ENCODE results near the gene HSD11B1. TPM values are rescaled to one million over a fixed set of nuclear protein-coding genes. Genes with fewer than 3 reads are reported as not detected.

The HSD11B1 gene
- total RNA-seq, 2 donors from 2014 or later: 3.7 to 17.2 TPM

DNA sequence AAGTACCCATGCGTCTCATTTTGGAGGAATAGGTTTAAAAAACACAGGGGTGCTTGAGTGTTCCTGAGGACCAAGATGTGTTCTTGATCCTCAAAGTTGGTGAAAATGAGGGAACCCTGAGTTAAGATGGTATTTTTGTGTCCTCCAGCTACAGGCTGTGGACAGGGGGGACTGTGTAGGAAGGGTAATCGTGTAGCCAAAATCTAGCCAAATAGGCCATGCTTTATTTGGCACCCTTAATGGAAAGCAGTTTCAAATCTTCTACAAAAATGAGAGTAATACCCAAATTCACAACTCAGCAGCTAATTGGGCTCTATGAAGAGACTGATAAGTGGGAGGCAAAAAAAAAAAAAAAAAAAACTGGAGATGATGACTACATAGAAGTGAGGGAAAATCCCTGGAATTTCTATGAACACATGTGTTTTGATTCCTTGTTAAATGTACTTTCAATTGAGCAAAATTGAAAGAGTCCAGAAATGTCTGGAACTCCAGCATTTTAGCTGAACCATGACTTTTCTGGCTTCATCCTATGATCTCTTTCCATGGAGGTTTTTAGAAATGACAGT, 470 bp downstream of the HSD11B1 start:
- Histone ChIP-seq H3K4me3 (no peak overlapping the region), H3K9me3 (no peaks in the 10 kb centered on the region), H3K27me3 (no peaks in the 10 kb centered on the region), H3K36me3 (no peaks in the 10 kb centered on the region), H3K4me1 (peaks cover 0 to 15% of the 10 kb centered on the region in 2 donors), H3K27ac (peak overlapping the region; percentile 16 to 69)
- DNase-seq (ENCODE audit: low spot score): no peak
- TF ChIP-seq, protein P1, sequence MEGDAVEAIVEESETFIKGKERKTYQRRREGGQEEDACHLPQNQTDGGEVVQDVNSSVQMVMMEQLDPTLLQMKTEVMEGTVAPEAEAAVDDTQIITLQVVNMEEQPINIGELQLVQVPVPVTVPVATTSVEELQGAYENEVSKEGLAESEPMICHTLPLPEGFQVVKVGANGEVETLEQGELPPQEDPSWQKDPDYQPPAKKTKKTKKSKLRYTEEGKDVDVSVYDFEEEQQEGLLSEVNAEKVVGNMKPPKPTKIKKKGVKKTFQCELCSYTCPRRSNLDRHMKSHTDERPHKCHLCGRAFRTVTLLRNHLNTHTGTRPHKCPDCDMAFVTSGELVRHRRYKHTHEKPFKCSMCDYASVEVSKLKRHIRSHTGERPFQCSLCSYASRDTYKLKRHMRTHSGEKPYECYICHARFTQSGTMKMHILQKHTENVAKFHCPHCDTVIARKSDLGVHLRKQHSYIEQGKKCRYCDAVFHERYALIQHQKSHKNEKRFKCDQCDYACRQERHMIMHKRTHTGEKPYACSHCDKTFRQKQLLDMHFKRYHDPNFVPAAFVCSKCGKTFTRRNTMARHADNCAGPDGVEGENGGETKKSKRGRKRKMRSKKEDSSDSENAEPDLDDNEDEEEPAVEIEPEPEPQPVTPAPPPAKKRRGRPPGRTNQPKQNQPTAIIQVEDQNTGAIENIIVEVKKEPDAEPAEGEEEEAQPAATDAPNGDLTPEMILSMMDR (IDR thresholded peaks at IDR 0.05): no peak

DNA sequence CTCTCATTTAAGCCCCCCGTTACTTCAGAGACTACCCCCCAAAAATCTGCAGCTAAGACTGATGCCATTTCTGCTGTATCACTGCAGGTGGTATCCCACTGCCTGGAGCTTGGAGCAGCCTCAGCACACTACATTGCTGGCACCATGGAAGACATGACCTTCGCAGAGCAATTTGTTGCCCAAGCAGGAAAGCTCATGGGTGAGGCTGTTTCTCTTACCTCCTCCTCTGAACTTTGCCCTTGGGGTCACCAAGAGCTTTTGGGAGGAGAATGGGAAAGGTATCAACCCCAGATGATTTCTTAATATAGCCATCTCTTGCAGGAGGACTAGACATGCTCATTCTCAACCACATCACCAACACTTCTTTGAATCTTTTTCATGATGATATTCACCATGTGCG, 2.0 kb downstream of the HSD11B1 start:
- no peak overlapping the region for H3K27ac ChIP-seq
- H3K27me3 ChIP-seq: no peaks in the 10 kb centered on the region
- H3K36me3 ChIP-seq: no peaks in the 10 kb centered on the region
- peaks cover 0 to 15% of the 10 kb centered on the region in 2 donors for H3K4me1 ChIP-seq
- DNase-seq (ENCODE audit: low spot score): no peak
- H3K9me3 ChIP-seq: no peaks in the 10 kb centered on the region
- TF ChIP-seq, protein P1 (IDR thresholded peaks at IDR 0.05): no peak
- no peak overlapping the region for H3K4me3 ChIP-seq

DNA sequence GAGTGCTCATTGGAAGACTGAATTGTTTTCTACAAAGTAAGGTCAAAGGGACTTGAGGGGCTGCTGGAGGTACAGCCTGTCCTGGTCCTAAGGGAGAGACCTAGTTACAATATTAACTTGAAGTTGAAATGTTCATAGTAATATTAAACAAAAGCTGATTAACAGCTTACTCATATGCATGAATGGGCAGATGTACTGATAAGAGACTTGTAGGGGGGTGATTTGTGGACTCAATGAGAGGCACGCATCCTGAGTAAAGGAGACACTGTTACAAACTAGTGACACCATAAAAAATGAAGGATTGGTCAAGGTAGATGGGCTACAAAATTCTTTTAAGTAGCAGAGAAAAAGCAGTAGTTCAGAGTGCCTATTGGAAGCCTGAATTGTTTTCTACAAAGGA, 2.7 kb downstream of the HSD11B1 start:
- Histone ChIP-seq H3K4me3 (no peak overlapping the region), H3K36me3 (no peaks in the 10 kb centered on the region), H3K27me3 (no peaks in the 10 kb centered on the region), H3K4me1 (peaks cover 0 to 15% of the 10 kb centered on the region in 2 donors), H3K27ac (no peak overlapping the region), H3K9me3 (no peaks in the 10 kb centered on the region)
- DNase-seq (ENCODE audit: low spot score): no peak
- TF ChIP-seq, protein P1 (IDR thresholded peaks at IDR 0.05): no peak

DNA sequence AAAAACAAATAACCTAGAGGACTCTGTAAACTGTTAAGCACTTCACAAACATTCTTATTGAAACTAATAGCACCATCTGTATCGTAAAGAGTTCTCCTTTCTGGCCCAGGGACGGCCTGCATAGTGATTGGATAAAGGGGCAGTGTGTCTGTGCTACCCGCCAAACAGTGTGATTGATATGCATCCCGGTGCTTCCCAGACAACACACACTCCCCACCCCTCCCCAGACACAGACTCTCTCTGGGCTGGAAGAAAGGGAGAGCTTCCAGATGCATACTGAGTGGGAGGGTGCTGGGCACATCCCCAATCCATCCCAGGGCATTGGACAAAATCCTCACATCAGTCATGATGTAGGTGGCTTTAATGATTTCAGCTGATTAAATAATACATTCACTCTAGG, 3.7 kb downstream of the HSD11B1 start:
- DNase-seq (ENCODE audit: low spot score): no peak
- Histone ChIP-seq H3K9me3 (no peaks in the 10 kb centered on the region), H3K4me3 (no peak overlapping the region), H3K36me3 (no peaks in the 10 kb centered on the region), H3K27me3 (no peaks in the 10 kb centered on the region), H3K4me1 (peaks cover 0 to 15% of the 10 kb centered on the region in 2 donors), H3K27ac (no peak overlapping the region)
- TF ChIP-seq, protein P1 (IDR thresholded peaks at IDR 0.05): no peak

DNA sequence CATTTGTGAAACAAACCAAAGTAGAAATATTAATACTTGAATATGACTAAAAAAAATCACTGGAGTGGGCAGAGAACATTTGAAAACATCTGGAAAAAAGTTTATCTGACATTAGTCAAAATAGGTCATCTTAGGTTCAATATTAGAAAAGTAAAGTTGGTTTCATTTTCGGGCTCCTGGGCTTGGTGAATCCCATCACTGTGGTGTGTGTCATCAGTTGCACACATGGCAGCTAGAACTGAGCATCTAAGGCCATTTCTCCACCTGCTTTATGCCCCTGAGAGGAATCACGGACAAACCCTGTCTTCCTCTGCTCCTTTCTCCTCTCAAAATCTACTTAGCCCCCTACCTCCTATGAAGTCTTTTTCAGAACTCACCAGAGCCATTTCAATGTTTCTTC, 5.4 kb downstream of the HSD11B1 start:
- TF ChIP-seq, protein P1 (IDR thresholded peaks at IDR 0.05): no peak
- H3K4me1 ChIP-seq: no peaks in the 10 kb centered on the region
- H3K4me3 ChIP-seq: no peak overlapping the region
- no peaks in the 10 kb centered on the region for H3K9me3 ChIP-seq
- H3K36me3 ChIP-seq: no peaks in the 10 kb centered on the region
- H3K27ac ChIP-seq: no peak overlapping the region
- no peaks in the 10 kb centered on the region for H3K27me3 ChIP-seq
- DNase-seq (ENCODE audit: low spot score): no peak

DNA sequence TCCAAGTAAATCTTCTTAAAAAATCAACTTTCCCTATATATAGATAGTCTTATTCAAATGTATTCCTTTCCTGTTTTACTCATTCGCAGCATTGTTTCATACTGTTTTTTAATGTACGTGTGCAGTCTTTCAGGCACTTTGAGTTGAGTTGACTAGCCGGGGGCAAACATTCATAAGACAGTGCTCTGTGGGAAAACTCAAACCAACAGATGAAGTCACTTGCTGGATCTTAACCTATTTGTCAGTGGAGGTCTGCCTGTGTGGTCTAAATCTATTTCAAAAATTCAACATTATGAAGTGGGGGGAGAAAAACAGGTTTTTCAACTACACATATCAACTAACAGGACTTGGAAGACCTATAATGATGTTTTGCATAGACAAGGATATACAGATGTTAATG, 6.2 kb downstream of the HSD11B1 start:
- no peaks in the 10 kb centered on the region for H3K4me1 ChIP-seq
- no peaks in the 10 kb centered on the region for H3K9me3 ChIP-seq
- no peaks in the 10 kb centered on the region for H3K36me3 ChIP-seq
- H3K27me3 ChIP-seq: no peaks in the 10 kb centered on the region
- no peak for DNase-seq (ENCODE audit: low spot score)
- TF ChIP-seq, protein P1 (IDR thresholded peaks at IDR 0.05): no peak
- H3K4me3 ChIP-seq: no peak overlapping the region
- H3K27ac ChIP-seq: no peak overlapping the region

Data from right atrium auricular region (tissue), 2 donors.